DOHH2 (cell line): ENCODE measurements around the gene VARS2.

ENCODE experiments used
- H3F3A ChIP-seq: fragments of 200-600 bp; sonication (generic), shearing (Covaris generic); 2 replicates; pipeline ENCODE4 v1.6.0; 2016; ENCODE audit warnings: antibody characterized with exemption, mild to moderate bottlenecking; ENCODE audit not compliant: control insufficient read depth, insufficient read depth
- H3K27ac ChIP-seq: fragments of 200-600 bp; sonication (generic); 2 replicates; pipeline ENCODE4 v1.5.1; 2014; ENCODE audit warnings: low read depth, mild to moderate bottlenecking, low read length, moderate library complexity
- H3K27me3 ChIP-seq: fragments of 200-600 bp; sonication (generic); 2 replicates; pipeline ENCODE4 v1.6.1; 2014; ENCODE audit warnings: mild to moderate bottlenecking, low read length, mixed read lengths; ENCODE audit not compliant: control insufficient read depth
- H3K36me3 ChIP-seq: fragments of 200-600 bp; sonication (generic); 2 replicates; pipeline ENCODE4 v1.6.1; 2014; ENCODE audit warnings: mild to moderate bottlenecking, low read length, moderate library complexity, mixed read lengths; ENCODE audit not compliant: control insufficient read depth
- H3K4me1 ChIP-seq: fragments of 200-600 bp; sonication (generic); 2 replicates; pipeline ENCODE4 v1.6.1; 2014; ENCODE audit warnings: mild to moderate bottlenecking, low read length, mixed read lengths; ENCODE audit not compliant: control insufficient read depth
- H3K4me2 ChIP-seq: fragments of 200-600 bp; sonication (generic); 2 replicates; pipeline ENCODE4 v1.6.0; 2014; ENCODE audit warnings: mild to moderate bottlenecking, low read length, moderate library complexity
- H3K4me3 ChIP-seq: fragments of 200-600 bp; sonication (generic); 2 replicates; pipeline ENCODE4 v1.5.1; 2014; ENCODE audit warnings: mild to moderate bottlenecking, low read length, mixed read lengths
- H3K79me2 ChIP-seq: fragments of 200-600 bp; sonication (generic); 2 replicates; pipeline ENCODE4 v1.6.1; 2014; ENCODE audit warnings: mild to moderate bottlenecking, low read length, mixed read lengths; ENCODE audit not compliant: control insufficient read depth
- H3K9me2 ChIP-seq: fragments of 200-600 bp; sonication (generic); replicated peaks from 2 replicates; pipeline ENCODE4 v1.6.1; 2014; ENCODE audit warnings: mild to moderate bottlenecking, low read length, mixed read lengths; ENCODE audit not compliant: control insufficient read depth
- H3K9me3 ChIP-seq: fragments of 200-600 bp; sonication (generic); 2 replicates; pipeline ENCODE4 v1.6.1; 2014; ENCODE audit warnings: antibody characterized with exemption, low read length, mixed read lengths; ENCODE audit not compliant: control insufficient read depth, insufficient read depth
- H4K20me1 ChIP-seq: fragments of 200-600 bp; sonication (generic); 2 replicates; pipeline ENCODE4 v1.6.0; 2014; ENCODE audit warnings: low read depth, mild to moderate bottlenecking, antibody characterized with exemption, low read length, moderate library complexity; ENCODE audit not compliant: control insufficient read depth, insufficient read depth
- CTCF ChIP-seq: fragments of 200-600 bp; sonication (generic); IDR thresholded peaks from one replicate; pipeline ENCODE4 v1.5.1; 2014; ENCODE audit warnings: antibody characterized with exemption, mild to moderate bottlenecking, low read depth, low read length; ENCODE audit not compliant: poor library complexity, severe bottlenecking
- EZH2phosphoT487 ChIP-seq: fragments of 200-600 bp; sonication (generic); IDR thresholded peaks from 2 replicates; pipeline ENCODE4 v1.6.1; 2017; ENCODE audit warnings: borderline replicate concordance, mild to moderate bottlenecking, antibody characterized with exemption, low read length, moderate library complexity, mixed read lengths

The VARS2 gene

GRCh38 chr6:30947231-30947630 is 33.2 kb downstream of the VARS2 start:
- Histone ChIP-seq H3K27me3 (peaks cover 35% of the 10 kb centered on the region), H3K4me3 (no peak overlapping the region), H3K79me2 (no peaks in the 10 kb centered on the region), H3K4me2 (no peak overlapping the region), H3K9me3 (no peaks in the 10 kb centered on the region), H3F3A (no peaks in the 10 kb centered on the region), H3K27ac (no peak overlapping the region), H3K36me3 (no peaks in the 10 kb centered on the region), H4K20me1 (no peaks in the 10 kb centered on the region), H3K9me2 (no peaks in the 10 kb centered on the region), H3K4me1 (no peaks in the 10 kb centered on the region)
- TF ChIP-seq EZH2phosphoT487 (no peak), CTCF (no peak)

- H3K36me3 ChIP-seq: no peaks in the 10 kb centered on the region
- no peaks in the 10 kb centered on the region for H3K79me2 ChIP-seq
Measured at GRCh38 chr6:30948811-30949210, 34.8 kb downstream of the VARS2 start.

GRCh38 chr6:30951907-30952469 is 38.0 kb downstream of the VARS2 start:
- H3K4me2 ChIP-seq: no peak overlapping the region
- no peaks in the 10 kb centered on the region for H3K9me2 ChIP-seq
- no peak overlapping the region for H3K27ac ChIP-seq
- H3K4me1 ChIP-seq: peaks cover 13% of the 10 kb centered on the region
- no peaks in the 10 kb centered on the region for H3K9me3 ChIP-seq
- no peaks in the 10 kb centered on the region for H3F3A ChIP-seq
- peaks cover 61% of the 10 kb centered on the region for H3K27me3 ChIP-seq
- TF ChIP-seq EZH2phosphoT487 (no peak), CTCF (no peak)
- H4K20me1 ChIP-seq: no peaks in the 10 kb centered on the region
- no peak overlapping the region for H3K4me3 ChIP-seq
- H3K36me3 ChIP-seq: no peaks in the 10 kb centered on the region
- H3K79me2 ChIP-seq: no peaks in the 10 kb centered on the region

More at GRCh38 chr6:30948811-30949210, 34.8 kb downstream of the VARS2 start:
- Histone ChIP-seq H3K4me3 (no peak overlapping the region), H3K4me1 (no peaks in the 10 kb centered on the region), H3K27ac (no peak overlapping the region), H3K27me3 (peaks cover 42% of the 10 kb centered on the region), H3K9me3 (no peaks in the 10 kb centered on the region), H3F3A (no peaks in the 10 kb centered on the region), H3K9me2 (no peaks in the 10 kb centered on the region), H3K4me2 (no peak overlapping the region), H4K20me1 (no peaks in the 10 kb centered on the region)
- TF ChIP-seq CTCF (no peak), EZH2phosphoT487 (no peak)
